GM12874 (cell line): ENCODE measurements around the gene HAGHL.

ENCODE experiments used
- CTCF ChIP-seq: IDR thresholded peaks from 2 replicates; pipeline ENCODE4 v1.5.1; 2011; ENCODE audit warnings: low read depth, mild to moderate bottlenecking, control low read depth, low read length, moderate library complexity; ENCODE audit not compliant: insufficient read depth

The HAGHL gene, protein sequence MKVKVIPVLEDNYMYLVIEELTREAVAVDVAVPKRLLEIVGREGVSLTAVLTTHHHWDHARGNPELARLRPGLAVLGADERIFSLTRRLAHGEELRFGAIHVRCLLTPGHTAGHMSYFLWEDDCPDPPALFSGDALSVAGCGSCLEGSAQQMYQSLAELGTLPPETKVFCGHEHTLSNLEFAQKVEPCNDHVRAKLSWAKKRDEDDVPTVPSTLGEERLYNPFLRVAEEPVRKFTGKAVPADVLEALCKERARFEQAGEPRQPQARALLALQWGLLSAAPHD

GRCh38 chr16:726438-727290 is at the start of gene HAGHL, which contains the start of gene CCDC78:
Gene HAGHL, plus strand, starts transcription at chr16:727106. Its CDS starts 404 bp downstream, at chr16:727510.
Gene CCDC78, minus strand, starts transcription at chr16:726443. Its CDS starts 76 bp downstream, at chr16:726367.
- no peak for TF ChIP-seq CTCF

- no peak for TF ChIP-seq CTCF
Measured at GRCh38 chr16:677316-678190, 49.4 kb upstream of the HAGHL start.

- no peak for TF ChIP-seq CTCF
Measured at GRCh38 chr16:678209-678857, 48.6 kb upstream of the HAGHL start.

GRCh38 chr16:678858-679813 is 47.8 kb upstream of the HAGHL start:
- TF ChIP-seq CTCF: no peak

DNA sequence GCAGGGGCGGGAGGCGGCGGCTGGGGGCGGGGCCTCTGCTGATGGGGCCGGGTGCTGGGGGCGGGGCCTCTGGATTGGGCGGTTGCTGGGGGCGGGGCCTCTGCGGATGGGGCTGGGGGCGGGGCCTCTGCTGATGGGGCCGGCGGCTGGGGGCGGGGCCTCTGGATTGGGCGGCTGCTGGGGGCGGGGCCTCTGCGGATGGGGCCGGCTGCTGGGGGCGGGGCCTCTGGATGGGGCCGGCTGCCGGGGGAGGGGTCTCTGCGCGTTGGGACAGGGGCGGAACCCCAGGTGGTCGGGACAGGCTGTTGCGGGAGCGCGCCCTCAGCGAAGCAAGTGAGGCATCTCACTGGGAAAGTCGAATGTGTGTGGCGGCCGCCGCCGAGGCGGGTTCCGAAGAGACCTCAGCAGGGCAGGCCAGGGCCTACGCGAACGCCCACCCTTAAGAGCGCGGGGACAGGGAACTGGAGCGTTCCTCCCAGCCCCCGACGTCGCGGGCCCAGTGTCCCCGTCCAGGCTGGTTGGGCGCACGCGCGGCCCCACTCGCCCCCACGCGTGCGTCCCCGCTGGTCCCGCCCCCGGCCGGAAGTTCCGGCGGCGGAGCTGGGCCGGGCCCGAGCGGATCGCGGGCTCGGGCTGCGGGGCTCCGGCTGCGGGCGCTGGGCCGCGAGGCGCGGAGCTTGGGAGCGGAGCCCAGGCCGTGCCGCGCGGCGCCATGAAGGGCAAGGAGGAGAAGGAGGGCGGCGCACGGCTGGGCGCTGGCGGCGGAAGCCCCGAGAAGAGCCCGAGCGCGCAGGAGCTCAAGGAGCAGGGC is 46.9 kb upstream of the HAGHL start, which contains the start of gene STUB1:
Gene STUB1 (plus strand): TSS at position 597 of the 811 bp plus-strand sequence. CDS start 116 bp downstream, at position 713.
- TF ChIP-seq CTCF: no peak

- no peak for TF ChIP-seq CTCF
Measured at GRCh38 chr16:680625-680945, 46.3 kb upstream of the HAGHL start.
